Karpas-422 (cell line): Measurements from ENCODE around the gene ROGDI. TPM values are rescaled to one million over a fixed set of nuclear protein-coding genes. Genes with fewer than 3 reads are reported as not detected.

ENCODE experiments used
- DNase-seq: peaks from one replicate; pipeline ENCODE4 v3.0.0-alpha.2; 2015
- H2AFZ ChIP-seq: fragments of 200-600 bp; sonication (generic); 2 replicates; pipeline ENCODE4 v1.6.1; 2014; ENCODE audit warnings: antibody characterized with exemption, low read length, mixed read lengths
- H3K27ac ChIP-seq: fragments of 200-600 bp; sonication (generic); 2 replicates; pipeline ENCODE4 v1.5.1; 2014; ENCODE audit warnings: mild to moderate bottlenecking, low read length, moderate library complexity
- H3K27me3 ChIP-seq: fragments of 200-600 bp; sonication (generic); 2 replicates; pipeline ENCODE4 v1.6.1; 2014; ENCODE audit warnings: low read length, mixed read lengths
- H3K36me3 ChIP-seq: fragments of 200-600 bp; sonication (generic); 2 replicates; pipeline ENCODE4 v1.6.1; 2014; ENCODE audit warnings: low read length, mixed read lengths; ENCODE audit not compliant: insufficient read depth
- H3K4me1 ChIP-seq: fragments of 200-600 bp; sonication (generic); 2 replicates; pipeline ENCODE4 v1.6.1; 2014; ENCODE audit warnings: mild to moderate bottlenecking, low read length, mixed read lengths
- H3K4me2 ChIP-seq: fragments of 200-600 bp; sonication (generic); 2 replicates; pipeline ENCODE4 v1.6.1; 2014; ENCODE audit warnings: low read length, low read depth, mild to moderate bottlenecking; ENCODE audit not compliant: poor library complexity, severe bottlenecking
- H3K4me3 ChIP-seq: fragments of 200-600 bp; sonication (generic); 2 replicates; pipeline ENCODE4 v1.5.1; 2014; ENCODE audit warnings: mild to moderate bottlenecking, antibody characterized with exemption, low read length, mixed read lengths
- H3K79me2 ChIP-seq: fragments of 200-600 bp; sonication (generic); 2 replicates; pipeline ENCODE4 v1.6.1; 2014; ENCODE audit warnings: mild to moderate bottlenecking, low read length, mixed read lengths
- H3K9ac ChIP-seq: fragments of 200-600 bp; sonication (generic); 2 replicates; pipeline ENCODE4 v1.6.0; 2014; ENCODE audit warnings: low read length
- H3K9me2 ChIP-seq: fragments of 200-600 bp; sonication (generic), shearing (Covaris generic); replicated peaks from 2 replicates; pipeline ENCODE4 v1.6.0; 2014; ENCODE audit warnings: mild to moderate bottlenecking, low read length, moderate library complexity; ENCODE audit not compliant: insufficient read depth
- H3K9me3 ChIP-seq: fragments of 300-700, 200-600 bp; sonication (generic); 2 replicates; pipeline ENCODE4 v1.6.1; 2014; ENCODE audit warnings: low read length, mixed read lengths
- H4K20me1 ChIP-seq: fragments of 200-600 bp; sonication (generic); 2 replicates; pipeline ENCODE4 v1.6.1; 2014; ENCODE audit warnings: mild to moderate bottlenecking, antibody characterized with exemption, low read length, low read depth; ENCODE audit not compliant: insufficient read depth
- total RNA-seq: library from RNA; depleted of rRNA; stranded (reverse); fragments of >200 nt; shearing (Covaris generic); gene quantifications from 2 replicates; pipeline ENCODE4 v1.2.3, GENCODE V29; 2014; ENCODE audit warnings: low replicate concordance

Gene ROGDI
- total RNA-seq, 1 experiment from 2014 or later = 9.4 TPM

- peaks cover 11% of the 10 kb centered on the region for H3K4me1 ChIP-seq
- H3K27ac ChIP-seq = no peak overlapping the region
- no peak overlapping the region for H3K9ac ChIP-seq
- H3K9me2 ChIP-seq = no peaks in the 10 kb centered on the region
- peaks cover 8% of the 10 kb centered on the region for H3K36me3 ChIP-seq
- no peak for DNase-seq
- H4K20me1 ChIP-seq = no peaks in the 10 kb centered on the region
- H3K9me3 ChIP-seq = no peaks in the 10 kb centered on the region
- H2AFZ ChIP-seq = no peak overlapping the region
- H3K79me2 ChIP-seq = peaks cover 22% of the 10 kb centered on the region
- H3K27me3 ChIP-seq = no peaks in the 10 kb centered on the region
- no peak overlapping the region for H3K4me2 ChIP-seq
- H3K4me3 ChIP-seq = no peak overlapping the region
Observed at GRCh38 chr16:4762205-4762604, 40.2 kb downstream of the ROGDI start.

DNA sequence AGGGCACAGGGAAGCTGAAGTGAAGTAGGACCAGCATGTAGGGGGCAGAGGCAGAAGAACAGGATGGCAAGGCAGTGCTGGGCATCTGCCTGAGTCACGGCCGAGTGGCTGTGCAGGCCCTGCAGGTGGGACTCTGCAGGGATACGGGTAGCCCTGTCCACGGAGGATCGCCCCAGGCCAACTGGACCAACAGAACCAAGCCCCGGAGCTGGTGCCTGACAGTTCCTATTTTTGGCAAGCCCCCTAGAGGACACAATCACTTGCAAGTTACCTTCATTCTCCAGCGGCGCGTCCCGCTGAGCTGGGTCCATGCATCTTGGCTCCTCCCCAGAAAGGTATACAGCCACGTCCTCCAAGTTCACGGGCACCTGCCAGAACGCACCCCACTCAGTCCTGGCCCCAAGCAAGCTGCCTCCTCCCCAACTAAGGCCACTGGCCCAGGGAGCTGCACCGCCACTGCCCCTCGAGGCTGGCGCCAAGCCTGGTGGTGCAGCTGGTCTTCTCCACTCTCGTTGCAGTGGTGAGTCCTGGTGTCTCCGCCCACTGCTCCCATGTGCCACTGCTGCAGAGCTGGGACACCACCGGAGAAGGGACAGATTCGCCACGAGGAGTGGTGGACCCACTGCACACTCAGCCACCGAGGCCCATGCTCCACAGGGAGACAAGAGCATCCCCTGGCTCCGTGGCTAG, 42.1 kb downstream of the ROGDI start:
- peaks cover 17% of the 10 kb centered on the region for H3K36me3 ChIP-seq
- H3K79me2 ChIP-seq = peaks cover 6% of the 10 kb centered on the region
- H3K27ac ChIP-seq = no peak overlapping the region
- DNase-seq = no peak
- H3K27me3 ChIP-seq = no peaks in the 10 kb centered on the region
- no peak overlapping the region for H3K9ac ChIP-seq
- H3K4me1 ChIP-seq = no peaks in the 10 kb centered on the region; the same call in 1 of the 2 replicates
- H2AFZ ChIP-seq = no peak overlapping the region
- no peaks in the 10 kb centered on the region for H3K9me2 ChIP-seq
- no peak overlapping the region for H3K4me3 ChIP-seq
- H3K9me3 ChIP-seq = no peaks in the 10 kb centered on the region; the same call in 1 of the 2 replicates
- no peak overlapping the region for H3K4me2 ChIP-seq
- no peaks in the 10 kb centered on the region for H4K20me1 ChIP-seq

DNA sequence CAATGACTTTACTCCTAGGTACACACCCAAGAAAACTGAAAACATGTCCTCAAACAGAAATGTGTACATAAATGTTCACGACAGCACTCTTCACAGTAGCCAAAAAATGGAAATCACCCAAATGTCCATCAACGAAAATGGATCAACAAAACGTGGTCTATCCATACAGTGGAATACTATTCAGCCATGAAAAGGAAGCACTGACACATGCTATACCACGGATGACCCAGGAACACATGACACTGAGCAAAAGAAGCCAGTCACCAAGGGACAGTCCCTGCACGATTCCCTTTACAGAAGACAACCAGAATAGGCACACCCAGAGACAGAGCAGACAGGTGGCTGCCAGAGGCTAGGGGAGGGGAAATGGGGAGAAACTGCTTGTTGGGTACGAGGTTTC, 46.7 kb downstream of the ROGDI start:
- Histone ChIP-seq H2AFZ (no peak overlapping the region), H3K4me3 (no peak overlapping the region), H3K9me3 (no peaks in the 10 kb centered on the region; the same call in 1 of the 2 replicates), H3K27me3 (no peaks in the 10 kb centered on the region), H3K4me2 (no peak overlapping the region), H4K20me1 (no peaks in the 10 kb centered on the region), H3K36me3 (peaks cover 17% of the 10 kb centered on the region), H3K4me1 (no peaks in the 10 kb centered on the region), H3K27ac (no peak overlapping the region), H3K79me2 (no peaks in the 10 kb centered on the region), H3K9ac (no peak overlapping the region), H3K9me2 (no peaks in the 10 kb centered on the region)
- no peak for DNase-seq

DNA sequence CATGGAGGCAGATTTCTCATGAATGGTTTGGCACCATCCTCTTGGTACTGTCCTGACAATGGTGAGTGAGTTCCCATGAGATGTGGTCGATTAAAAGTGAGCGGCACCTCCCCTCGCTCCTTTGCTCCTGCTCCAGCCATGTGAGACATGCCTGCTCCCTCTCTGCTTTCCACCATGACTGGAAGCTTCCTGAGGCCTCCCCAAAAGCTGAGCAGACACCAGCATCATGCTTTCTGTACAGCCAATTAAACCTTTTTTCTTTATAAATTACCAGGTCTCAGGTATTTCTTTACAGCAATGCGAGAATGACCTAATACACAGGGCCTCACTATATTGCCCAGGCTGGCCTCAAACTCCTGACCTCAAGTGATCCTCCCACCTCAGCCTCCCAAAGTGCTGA, 47.6 kb downstream of the ROGDI start:
- H3K4me2 ChIP-seq = no peak overlapping the region
- DNase-seq = no peak
- H3K36me3 ChIP-seq = peaks cover 17% of the 10 kb centered on the region
- no peaks in the 10 kb centered on the region for H3K27me3 ChIP-seq
- no peaks in the 10 kb centered on the region for H4K20me1 ChIP-seq
- no peak overlapping the region for H3K4me3 ChIP-seq
- no peaks in the 10 kb centered on the region; the same call in 1 of the 2 replicates for H3K9me3 ChIP-seq
- H3K9ac ChIP-seq = no peak overlapping the region
- no peak overlapping the region for H3K27ac ChIP-seq
- no peaks in the 10 kb centered on the region for H3K4me1 ChIP-seq
- H3K79me2 ChIP-seq = no peaks in the 10 kb centered on the region
- H3K9me2 ChIP-seq = no peaks in the 10 kb centered on the region
- no peak overlapping the region for H2AFZ ChIP-seq

- DNase-seq = no peak
- Histone ChIP-seq H2AFZ (no peak overlapping the region), H3K9me2 (no peaks in the 10 kb centered on the region), H3K9ac (no peak overlapping the region), H3K27ac (no peak overlapping the region), H4K20me1 (no peaks in the 10 kb centered on the region), H3K4me2 (no peak overlapping the region), H3K79me2 (no peaks in the 10 kb centered on the region), H3K4me1 (no peaks in the 10 kb centered on the region), H3K9me3 (no peaks in the 10 kb centered on the region; the same call in 1 of the 2 replicates), H3K27me3 (no peaks in the 10 kb centered on the region), H3K36me3 (peaks cover 14% of the 10 kb centered on the region), H3K4me3 (no peak overlapping the region)
Observed at GRCh38 chr16:4753227-4753626, 49.2 kb downstream of the ROGDI start.

- Histone ChIP-seq H3K4me1 (no peaks in the 10 kb centered on the region), H4K20me1 (no peaks in the 10 kb centered on the region), H3K27me3 (no peaks in the 10 kb centered on the region), H3K27ac (no peak overlapping the region), H3K9me2 (no peaks in the 10 kb centered on the region), H3K4me2 (no peak overlapping the region), H3K4me3 (no peak overlapping the region), H2AFZ (no peak overlapping the region), H3K36me3 (peaks cover 13% of the 10 kb centered on the region), H3K9me3 (no peaks in the 10 kb centered on the region; the same call in 1 of the 2 replicates), H3K9ac (no peak overlapping the region), H3K79me2 (no peaks in the 10 kb centered on the region)
- DNase-seq = no peak
Observed at GRCh38 chr16:4752351-4753100, 49.9 kb downstream of the ROGDI start.

DNA sequence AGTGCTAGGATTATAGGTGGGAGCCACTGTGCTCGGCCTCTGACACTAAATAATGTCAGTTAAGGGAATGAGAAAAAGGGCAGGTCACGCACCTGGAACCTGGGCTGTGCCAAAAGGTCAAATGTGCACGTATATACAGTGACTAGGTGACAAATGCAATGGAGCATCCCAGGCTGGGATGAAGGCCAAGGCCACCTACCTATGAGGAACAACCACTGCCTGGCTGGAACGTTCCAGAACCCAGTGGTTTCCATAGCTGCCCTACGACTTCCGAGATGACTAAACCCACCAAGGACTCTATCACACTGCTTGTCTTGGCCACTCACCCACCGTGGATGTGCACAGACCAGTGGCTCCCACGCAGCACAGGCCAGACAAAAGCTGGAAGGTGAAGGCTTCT, 51.5 kb downstream of the ROGDI start:
- Histone ChIP-seq H3K4me3 (no peak overlapping the region), H2AFZ (no peak overlapping the region)

GRCh38 chr16:4749700-4750257, 52.7 kb downstream of the ROGDI start:
- no peak overlapping the region for H2AFZ ChIP-seq
- no peaks in the 10 kb centered on the region for H3K9me3 ChIP-seq
- H3K36me3 ChIP-seq = 0 out of 2 replicates have a peak, but pooled peaks cover under 1% of the 10 kb centered on the region
- H3K27me3 ChIP-seq = no peaks in the 10 kb centered on the region
- H3K4me1 ChIP-seq = no peaks in the 10 kb centered on the region
- H3K27ac ChIP-seq = no peak overlapping the region
- no peak for DNase-seq
- H4K20me1 ChIP-seq = no peaks in the 10 kb centered on the region
- H3K79me2 ChIP-seq = no peaks in the 10 kb centered on the region
- no peak overlapping the region for H3K9ac ChIP-seq
- H3K4me3 ChIP-seq = no peak overlapping the region
- no peak overlapping the region for H3K4me2 ChIP-seq
- no peaks in the 10 kb centered on the region for H3K9me2 ChIP-seq

More for the DNA sequence above, 51.5 kb downstream of the ROGDI start:
- no peak for DNase-seq
- Histone ChIP-seq H3K9me3 (no peaks in the 10 kb centered on the region; the same call in 1 of the 2 replicates), H3K4me1 (no peaks in the 10 kb centered on the region), H3K79me2 (no peaks in the 10 kb centered on the region), H3K9ac (no peak overlapping the region), H3K27me3 (no peaks in the 10 kb centered on the region), H4K20me1 (no peaks in the 10 kb centered on the region), H3K4me2 (no peak overlapping the region), H3K9me2 (no peaks in the 10 kb centered on the region), H3K36me3 (peaks cover 10% of the 10 kb centered on the region), H3K27ac (no peak overlapping the region)
